ENCODE measurements around the gene SMOC2. TPM values are rescaled to one million over a fixed set of nuclear protein-coding genes. Genes with fewer than 3 reads are reported as not detected.

The SMOC2 gene
- total and polyA plus RNA-seq, 2 donors (not counting 1 experiment from before 2014, with no cell fraction given), result 0.37 TPM; not detected in 1

DNA sequence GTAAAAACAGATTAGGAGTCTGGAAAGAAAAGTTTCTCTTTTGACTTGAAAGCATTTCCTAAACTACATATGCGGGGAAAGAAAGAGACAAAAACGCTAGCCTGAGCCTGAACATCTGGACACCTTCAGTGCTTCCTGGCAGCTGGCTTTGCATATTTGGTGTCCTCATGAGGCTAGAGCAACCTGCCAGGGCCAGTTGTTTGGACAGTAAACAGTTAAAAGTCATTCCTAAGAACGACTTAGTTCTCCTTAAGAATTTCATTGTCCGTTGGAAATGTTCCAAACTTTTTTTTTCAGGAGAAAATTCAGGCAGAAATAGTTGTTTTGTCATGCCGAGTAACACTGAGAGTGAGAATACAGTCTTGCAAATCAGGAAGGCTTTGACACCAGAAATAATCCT lies 199.8 kb downstream of the SMOC2 start:
- Mint-ChIP-seq H3K4me3 (no peak overlapping the region), H3K27ac (no peak overlapping the region), H3K4me1 (no peaks in the 10 kb centered on the region), H3K27me3 (no peaks in the 10 kb centered on the region), H3K9me3 (ENCODE audit: insufficient read depth) (no peaks in the 10 kb centered on the region)
- 100% methylated on average over 1 of the region's 5 CpGs for WGBS (ENCODE audit: insufficient coverage)
- no peak overlapping the region for H3K4me2 ChIP-seq (replicated peaks; ENCODE audit: low read depth, low read length, poor library complexity, severe bottlenecking)
- no peaks in the 10 kb centered on the region for H3K27me3 ChIP-seq (replicated peaks in 1 of 4; ENCODE audit: control extremely low read depth in 1 of 4, control insufficient read depth in 3 of 4, insufficient read depth in 4 of 4, low read length in 3 of 4)
- DNase-seq, result no peak
- no peaks in the 10 kb centered on the region for H3K79me2 ChIP-seq (ENCODE audit: control insufficient read depth, insufficient read depth, low read length)
- peaks cover 0 to 15% (median 0%) of the 10 kb centered on the region in 3 donors for H3K9me3 ChIP-seq (ENCODE audit: control extremely low read depth in 1 of 3, control insufficient read depth in 2 of 3, insufficient read depth in 1 of 3, low read length in 2 of 3)
- no peaks in the 10 kb centered on the region for H3K36me3 ChIP-seq (replicated peaks in 1 of 2; ENCODE audit: control extremely low read depth in 1 of 2, control insufficient read depth in 1 of 2, extremely low read depth in 1 of 2, insufficient read depth in 2 of 2, low read length in 1 of 2)
- H3K4me1 ChIP-seq (ENCODE audit: control insufficient read depth in 2 of 2, insufficient read depth in 2 of 2, low read length in 2 of 2), result no peaks in the 10 kb centered on the region
- H3K9ac ChIP-seq (ENCODE audit: low read length), result no peak overlapping the region
- POLR2A ChIA-PET, result no interaction called here
- no peak overlapping the region for H3K27ac ChIP-seq (ENCODE audit: low read length in 2 of 2)
- no peak overlapping the region for H3K4me3 ChIP-seq (ENCODE audit: control extremely low read depth in 1 of 5, extremely low read depth in 1 of 5, insufficient read depth in 1 of 5, low read depth in 2 of 5, low read length in 4 of 5)
- no peak for TF ChIP-seq EZH2 (IDR thresholded peaks at IDR 0.05; ENCODE audit: borderline replicate concordance, insufficient read depth, low read depth, low read length, poor library complexity, severe bottlenecking)
- TF ChIP-seq, protein P1, sequence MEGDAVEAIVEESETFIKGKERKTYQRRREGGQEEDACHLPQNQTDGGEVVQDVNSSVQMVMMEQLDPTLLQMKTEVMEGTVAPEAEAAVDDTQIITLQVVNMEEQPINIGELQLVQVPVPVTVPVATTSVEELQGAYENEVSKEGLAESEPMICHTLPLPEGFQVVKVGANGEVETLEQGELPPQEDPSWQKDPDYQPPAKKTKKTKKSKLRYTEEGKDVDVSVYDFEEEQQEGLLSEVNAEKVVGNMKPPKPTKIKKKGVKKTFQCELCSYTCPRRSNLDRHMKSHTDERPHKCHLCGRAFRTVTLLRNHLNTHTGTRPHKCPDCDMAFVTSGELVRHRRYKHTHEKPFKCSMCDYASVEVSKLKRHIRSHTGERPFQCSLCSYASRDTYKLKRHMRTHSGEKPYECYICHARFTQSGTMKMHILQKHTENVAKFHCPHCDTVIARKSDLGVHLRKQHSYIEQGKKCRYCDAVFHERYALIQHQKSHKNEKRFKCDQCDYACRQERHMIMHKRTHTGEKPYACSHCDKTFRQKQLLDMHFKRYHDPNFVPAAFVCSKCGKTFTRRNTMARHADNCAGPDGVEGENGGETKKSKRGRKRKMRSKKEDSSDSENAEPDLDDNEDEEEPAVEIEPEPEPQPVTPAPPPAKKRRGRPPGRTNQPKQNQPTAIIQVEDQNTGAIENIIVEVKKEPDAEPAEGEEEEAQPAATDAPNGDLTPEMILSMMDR (IDR thresholded peaks at IDR 0.05), result no peak
- ATAC-seq (ENCODE audit: low read depth), result no peak
- CTCF ChIA-PET, result no interaction called here
- no peak overlapping the region for H2AFZ ChIP-seq (ENCODE audit: insufficient read depth, low read depth, low read length, poor library complexity, severe bottlenecking)
- H4K20me1 ChIP-seq (ENCODE audit: control insufficient read depth, insufficient read depth, low read length, poor library complexity, severe bottlenecking), result no peaks in the 10 kb centered on the region
- intact Hi-C loops (cut with micrococcal nuclease), result no loop called here

- Histone ChIP-seq H3K36me3 (replicated peaks in 1 of 2; ENCODE audit: control extremely low read depth in 1 of 2, control insufficient read depth in 1 of 2, extremely low read depth in 1 of 2, insufficient read depth in 2 of 2, low read length in 1 of 2) (no peaks in the 10 kb centered on the region), H3K4me2 (replicated peaks; ENCODE audit: low read depth, low read length, poor library complexity, severe bottlenecking) (no peak overlapping the region), H3K9me3 (ENCODE audit: control extremely low read depth in 1 of 3, control insufficient read depth in 2 of 3, insufficient read depth in 1 of 3, low read length in 2 of 3) (peaks cover 0 to 15% (median 0%) of the 10 kb centered on the region in 3 donors), H3K9ac (ENCODE audit: low read length) (no peak overlapping the region), H3K4me1 (ENCODE audit: control insufficient read depth in 2 of 2, insufficient read depth in 2 of 2, low read length in 2 of 2) (no peaks in the 10 kb centered on the region), H4K20me1 (ENCODE audit: control insufficient read depth, insufficient read depth, low read length, poor library complexity, severe bottlenecking) (no peaks in the 10 kb centered on the region), H3K79me2 (ENCODE audit: control insufficient read depth, insufficient read depth, low read length) (no peaks in the 10 kb centered on the region), H2AFZ (ENCODE audit: insufficient read depth, low read depth, low read length, poor library complexity, severe bottlenecking) (no peak overlapping the region), H3K27me3 (replicated peaks in 1 of 4; ENCODE audit: control extremely low read depth in 1 of 4, control insufficient read depth in 3 of 4, insufficient read depth in 4 of 4, low read length in 3 of 4) (no peaks in the 10 kb centered on the region), H3K27ac (ENCODE audit: low read length in 2 of 2) (no peak overlapping the region), H3K4me3 (ENCODE audit: control extremely low read depth in 1 of 5, extremely low read depth in 1 of 5, insufficient read depth in 1 of 5, low read depth in 2 of 5, low read length in 4 of 5) (no peak overlapping the region)
- ChIA-PET CTCF (no interaction called here), POLR2A (no interaction called here)
- H3K27ac Mint-ChIP-seq, result no peak overlapping the region
- DNase-seq (no peak), ATAC-seq (ENCODE audit: low read depth) (no peak)
- H3K27me3 Mint-ChIP-seq, result no peaks in the 10 kb centered on the region
- no peaks in the 10 kb centered on the region for H3K4me1 Mint-ChIP-seq
- intact Hi-C loops (cut with micrococcal nuclease), result no loop called here
- H3K4me3 Mint-ChIP-seq, result no peak overlapping the region
- H3K9me3 Mint-ChIP-seq (ENCODE audit: insufficient read depth), result no peaks in the 10 kb centered on the region
- TF ChIP-seq, protein P1 (IDR thresholded peaks at IDR 0.05), result no peak
- no peak for TF ChIP-seq EZH2 (IDR thresholded peaks at IDR 0.05; ENCODE audit: borderline replicate concordance, insufficient read depth, low read depth, low read length, poor library complexity, severe bottlenecking)
- WGBS (ENCODE audit: insufficient coverage), result no CpG with 5 or more reads among the region's 5 CpGs
Measured at GRCh38 chr6:168641446-168641845, 200.5 kb downstream of the SMOC2 start.

Measured in B cell (primary cell).